ENCODE results near the gene MSANTD4.

Gene MSANTD4

DNA sequence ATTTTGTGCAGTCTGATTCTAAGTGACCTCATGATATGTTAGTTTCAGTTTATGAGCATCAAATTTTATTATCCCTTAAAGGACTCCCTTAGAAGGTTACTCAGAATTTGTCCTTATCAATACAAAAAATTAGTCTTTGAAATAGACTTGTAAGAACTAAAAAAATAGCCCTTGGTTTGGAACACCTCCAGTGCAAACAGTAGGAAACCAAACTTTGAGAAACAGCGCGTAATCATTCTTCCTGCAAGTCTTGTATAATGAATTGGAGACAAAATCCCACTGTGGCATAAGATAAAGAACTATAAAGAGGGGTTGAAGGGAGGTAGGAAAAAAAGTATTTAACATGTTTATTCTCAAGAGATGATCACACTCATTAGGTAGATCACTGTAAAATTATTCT lies 10.8 kb upstream of the MSANTD4 start:
- no peak overlapping the region for H3K56ac ChIP-seq (ENCODE audit: low read length)
- H2AK5ac ChIP-seq (ENCODE audit: low read length): no peak overlapping the region
- no peaks in the 10 kb centered on the region for H3K79me2 ChIP-seq (ENCODE audit: control insufficient read depth, insufficient read depth, low read length)
- H2BK120ac ChIP-seq (ENCODE audit: low read depth, low read length): no peak overlapping the region
- no peaks in the 10 kb centered on the region for H3K4me1 ChIP-seq (ENCODE audit: control insufficient read depth, low read depth, low read length)
- H3K79me1 ChIP-seq (ENCODE audit: low read length): no peaks in the 10 kb centered on the region
- no peak overlapping the region for H3K4me2 ChIP-seq (ENCODE audit: low read length)
- H3K36me3 ChIP-seq (ENCODE audit: control insufficient read depth, insufficient read depth, low read length): no peaks in the 10 kb centered on the region
- no peak overlapping the region for H3K27ac ChIP-seq (ENCODE audit: low read depth, low read length)
- WGBS (ENCODE audit: extremely low coverage, insufficient coverage, low lambda C conversion rate): no CpG with 5 or more reads among the region's 2 CpGs
- H3K4me3 ChIP-seq (ENCODE audit: low read length): no peak overlapping the region
- no peak for DNase-seq
- no peak overlapping the region for H3K4ac ChIP-seq (ENCODE audit: low read depth, low read length)
- H3K9ac ChIP-seq (ENCODE audit: low read length): no peak overlapping the region
- H2BK15ac ChIP-seq (replicated peaks; ENCODE audit: low read depth): no peak overlapping the region
- no peak overlapping the region for H4K8ac ChIP-seq (ENCODE audit: low read depth, low read length)
- H4K5ac ChIP-seq (ENCODE audit: low read length): no peak overlapping the region
- no peaks in the 10 kb centered on the region for H3K27me3 ChIP-seq (ENCODE audit: insufficient read depth, low read length, poor library complexity)
- no peak overlapping the region for H3K18ac ChIP-seq (ENCODE audit: low read length)
- no peak overlapping the region for H2BK5ac ChIP-seq (ENCODE audit: low read length)
- no peak overlapping the region for H3K23ac ChIP-seq (ENCODE audit: low read length)

GRCh38 chr11:106031936-106032335 lies 9.9 kb upstream of the MSANTD4 start:
- Histone ChIP-seq H3K79me1 (ENCODE audit: low read length) (no peaks in the 10 kb centered on the region), H3K23ac (ENCODE audit: low read length) (no peak overlapping the region), H3K9ac (ENCODE audit: low read length) (no peak overlapping the region), H3K27ac (ENCODE audit: low read depth, low read length) (no peak overlapping the region), H3K18ac (ENCODE audit: low read length) (no peak overlapping the region), H3K79me2 (ENCODE audit: control insufficient read depth, insufficient read depth, low read length) (no peaks in the 10 kb centered on the region), H3K4ac (ENCODE audit: low read depth, low read length) (no peak overlapping the region), H2BK15ac (replicated peaks; ENCODE audit: low read depth) (no peak overlapping the region), H4K5ac (ENCODE audit: low read length) (no peak overlapping the region), H2AK5ac (ENCODE audit: low read length) (no peak overlapping the region), H3K27me3 (ENCODE audit: insufficient read depth, low read length, poor library complexity) (no peaks in the 10 kb centered on the region), H3K4me3 (ENCODE audit: low read length) (no peak overlapping the region), H2BK120ac (ENCODE audit: low read depth, low read length) (no peak overlapping the region), H2BK5ac (ENCODE audit: low read length) (no peak overlapping the region), H3K4me1 (ENCODE audit: control insufficient read depth, low read depth, low read length) (no peaks in the 10 kb centered on the region), H3K56ac (ENCODE audit: low read length) (no peak overlapping the region), H4K8ac (ENCODE audit: low read depth, low read length) (no peak overlapping the region), H3K36me3 (ENCODE audit: control insufficient read depth, insufficient read depth, low read length) (no peaks in the 10 kb centered on the region), H3K4me2 (ENCODE audit: low read length) (no peak overlapping the region)
- no CpG with 5 or more reads among the region's 3 CpGs for WGBS (ENCODE audit: extremely low coverage, insufficient coverage, low lambda C conversion rate)
- DNase-seq: no peak

GRCh38 chr11:106031202-106031810 lies 9.3 kb upstream of the MSANTD4 start:
- WGBS (ENCODE audit: extremely low coverage, insufficient coverage, low lambda C conversion rate): no CpG with 5 or more reads among the region's 2 CpGs
- no peak overlapping the region for H3K27ac ChIP-seq (ENCODE audit: low read depth, low read length)
- no peak overlapping the region for H3K9ac ChIP-seq (ENCODE audit: low read length)
- H3K36me3 ChIP-seq (ENCODE audit: control insufficient read depth, insufficient read depth, low read length): no peaks in the 10 kb centered on the region
- no peaks in the 10 kb centered on the region for H3K79me1 ChIP-seq (ENCODE audit: low read length)
- no peak for DNase-seq
- H2AK5ac ChIP-seq (ENCODE audit: low read length): no peak overlapping the region
- H2BK5ac ChIP-seq (ENCODE audit: low read length): no peak overlapping the region
- H4K8ac ChIP-seq (ENCODE audit: low read depth, low read length): no peak overlapping the region
- H3K4me1 ChIP-seq (ENCODE audit: control insufficient read depth, low read depth, low read length): no peaks in the 10 kb centered on the region
- H4K5ac ChIP-seq (ENCODE audit: low read length): no peak overlapping the region
- H3K4ac ChIP-seq (ENCODE audit: low read depth, low read length): no peak overlapping the region
- no peaks in the 10 kb centered on the region for H3K27me3 ChIP-seq (ENCODE audit: insufficient read depth, low read length, poor library complexity)
- no peak overlapping the region for H2BK120ac ChIP-seq (ENCODE audit: low read depth, low read length)
- H3K4me3 ChIP-seq (ENCODE audit: low read length): no peak overlapping the region
- no peaks in the 10 kb centered on the region for H3K79me2 ChIP-seq (ENCODE audit: control insufficient read depth, insufficient read depth, low read length)
- H2BK15ac ChIP-seq (replicated peaks; ENCODE audit: low read depth): no peak overlapping the region
- no peak overlapping the region for H3K56ac ChIP-seq (ENCODE audit: low read length)
- H3K23ac ChIP-seq (ENCODE audit: low read length): no peak overlapping the region
- H3K4me2 ChIP-seq (ENCODE audit: low read length): no peak overlapping the region
- no peak overlapping the region for H3K18ac ChIP-seq (ENCODE audit: low read length)

DNA sequence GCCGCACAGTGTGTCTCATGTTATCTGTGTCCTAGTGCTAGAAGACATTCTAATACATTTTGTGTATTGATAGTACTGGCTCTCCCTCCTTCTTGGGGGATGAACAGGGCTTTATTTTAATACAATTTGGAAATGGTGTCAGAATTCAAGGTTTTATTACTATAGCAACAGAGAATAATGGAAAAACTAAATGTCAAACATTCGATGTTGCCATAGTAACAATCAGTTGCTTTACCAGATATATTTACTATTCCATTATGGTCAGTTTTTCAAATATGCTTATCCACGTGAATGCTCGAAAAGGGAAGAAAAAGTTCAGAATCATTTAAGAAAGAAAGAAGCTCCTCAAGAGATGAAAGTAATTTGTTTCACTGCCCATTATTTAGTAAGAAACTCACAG lies 8.6 kb upstream of the MSANTD4 start:
- H3K18ac ChIP-seq (ENCODE audit: low read length): no peak overlapping the region
- H3K79me2 ChIP-seq (ENCODE audit: control insufficient read depth, insufficient read depth, low read length): no peaks in the 10 kb centered on the region
- no peak overlapping the region for H2BK15ac ChIP-seq (replicated peaks; ENCODE audit: low read depth)
- DNase-seq: no peak
- H3K4me1 ChIP-seq (ENCODE audit: control insufficient read depth, low read depth, low read length): no peaks in the 10 kb centered on the region
- no peak overlapping the region for H4K5ac ChIP-seq (ENCODE audit: low read length)
- no peak overlapping the region for H3K27ac ChIP-seq (ENCODE audit: low read depth, low read length)
- H3K4me2 ChIP-seq (ENCODE audit: low read length): no peak overlapping the region
- H3K36me3 ChIP-seq (ENCODE audit: control insufficient read depth, insufficient read depth, low read length): no peaks in the 10 kb centered on the region
- H3K56ac ChIP-seq (ENCODE audit: low read length): no peak overlapping the region
- no peaks in the 10 kb centered on the region for H3K27me3 ChIP-seq (ENCODE audit: insufficient read depth, low read length, poor library complexity)
- H3K79me1 ChIP-seq (ENCODE audit: low read length): no peaks in the 10 kb centered on the region
- H3K4me3 ChIP-seq (ENCODE audit: low read length): no peak overlapping the region
- no peak overlapping the region for H3K4ac ChIP-seq (ENCODE audit: low read depth, low read length)
- WGBS (ENCODE audit: extremely low coverage, insufficient coverage, low lambda C conversion rate): no CpG with 5 or more reads among the region's 4 CpGs
- H2AK5ac ChIP-seq (ENCODE audit: low read length): no peak overlapping the region
- H2BK5ac ChIP-seq (ENCODE audit: low read length): no peak overlapping the region
- H4K8ac ChIP-seq (ENCODE audit: low read depth, low read length): no peak overlapping the region
- H3K23ac ChIP-seq (ENCODE audit: low read length): no peak overlapping the region
- no peak overlapping the region for H3K9ac ChIP-seq (ENCODE audit: low read length)
- no peak overlapping the region for H2BK120ac ChIP-seq (ENCODE audit: low read depth, low read length)

GRCh38 chr11:106022795-106023275 lies 795 bp upstream of the MSANTD4 start:
- no peak overlapping the region for H3K18ac ChIP-seq (ENCODE audit: low read length)
- H3K4ac ChIP-seq (ENCODE audit: low read depth, low read length): no peak overlapping the region
- H3K27ac ChIP-seq (ENCODE audit: low read depth, low read length): no peak overlapping the region
- no peak overlapping the region for H2BK120ac ChIP-seq (ENCODE audit: low read depth, low read length)
- H2AK5ac ChIP-seq (ENCODE audit: low read length): no peak overlapping the region
- peak overlapping the region; percentile 72 for H3K4me2 ChIP-seq (ENCODE audit: low read length)
- no peaks in the 10 kb centered on the region for H3K27me3 ChIP-seq (ENCODE audit: insufficient read depth, low read length, poor library complexity)
- peak overlapping the region; percentile 32 for H3K4me3 ChIP-seq (ENCODE audit: low read length)
- no peak overlapping the region for H4K8ac ChIP-seq (ENCODE audit: low read depth, low read length)
- no peak overlapping the region for H4K5ac ChIP-seq (ENCODE audit: low read length)
- peak overlapping the region; percentile 50 for H3K56ac ChIP-seq (ENCODE audit: low read length)
- H2BK5ac ChIP-seq (ENCODE audit: low read length): no peak overlapping the region
- H3K36me3 ChIP-seq (ENCODE audit: control insufficient read depth, insufficient read depth, low read length): no peaks in the 10 kb centered on the region
- H2BK15ac ChIP-seq (replicated peaks; ENCODE audit: low read depth): no peak overlapping the region
- peaks cover 11% of the 10 kb centered on the region for H3K79me2 ChIP-seq (ENCODE audit: control insufficient read depth, insufficient read depth, low read length)
- WGBS (ENCODE audit: extremely low coverage, insufficient coverage, low lambda C conversion rate): 100% methylated on average over 2 of the region's 7 CpGs
- H3K23ac ChIP-seq (ENCODE audit: low read length): no peak overlapping the region
- H3K9ac ChIP-seq (ENCODE audit: low read length): no peak overlapping the region
- H3K4me1 ChIP-seq (ENCODE audit: control insufficient read depth, low read depth, low read length): no peaks in the 10 kb centered on the region
- peaks cover 2% of the 10 kb centered on the region for H3K79me1 ChIP-seq (ENCODE audit: low read length)
- no peak for DNase-seq
